CD4-positive, alpha-beta T cell treated with Interleukin-17A for 1 hour (primary cell): ENCODE results near the gene FEM1C.
"Not testable (repeated sequence)": the region's sequence is repeated elsewhere in the genome, so short reads cannot be mapped to it uniquely, and the experiment has no call there.

ENCODE experiments used
- DNase-seq: peaks from one replicate; pipeline ENCODE4 v3.0.0-alpha.2; 2020

The FEM1C gene

DNA sequence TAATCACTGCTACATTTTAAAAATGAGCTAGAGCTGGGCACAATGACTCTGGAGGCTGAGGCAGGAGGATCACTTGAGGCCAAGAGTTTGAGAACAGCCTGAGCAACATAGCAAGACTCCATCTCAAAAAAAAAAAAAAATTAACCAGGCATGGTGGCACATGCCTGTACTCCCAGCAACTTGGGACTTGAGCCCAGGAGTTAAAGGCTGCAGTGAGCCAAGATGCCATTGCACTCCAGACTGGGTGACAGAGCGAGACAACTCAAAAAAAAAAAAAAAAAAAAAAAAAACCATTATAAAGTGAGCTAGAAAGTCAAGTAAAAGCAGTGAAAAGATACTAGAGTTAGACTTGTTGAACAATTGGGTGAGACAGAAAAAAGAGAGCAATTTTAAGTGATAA, 28.2 kb downstream of the FEM1C start:
- no peak for DNase-seq

DNA sequence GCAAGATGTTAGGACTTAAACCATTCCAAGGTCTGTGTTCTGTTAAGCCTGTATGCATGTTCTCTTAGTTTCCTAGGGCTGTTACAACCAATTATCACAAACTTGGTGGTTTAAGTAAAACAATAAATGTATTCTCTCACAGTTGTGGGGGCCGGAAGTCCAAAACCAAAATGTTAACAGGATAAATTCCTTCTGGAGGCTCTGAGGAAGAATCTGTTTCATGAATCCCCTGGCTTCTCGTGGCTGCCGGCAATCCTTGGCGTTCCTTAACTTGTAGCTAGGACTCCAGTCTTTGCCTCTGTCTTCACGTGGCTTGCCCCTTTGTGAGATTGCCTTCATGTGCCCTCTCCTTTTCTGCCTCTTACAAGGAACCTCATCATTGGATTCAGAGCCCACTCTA, 30.4 kb downstream of the FEM1C start:
- DNase-seq = no peak

DNA sequence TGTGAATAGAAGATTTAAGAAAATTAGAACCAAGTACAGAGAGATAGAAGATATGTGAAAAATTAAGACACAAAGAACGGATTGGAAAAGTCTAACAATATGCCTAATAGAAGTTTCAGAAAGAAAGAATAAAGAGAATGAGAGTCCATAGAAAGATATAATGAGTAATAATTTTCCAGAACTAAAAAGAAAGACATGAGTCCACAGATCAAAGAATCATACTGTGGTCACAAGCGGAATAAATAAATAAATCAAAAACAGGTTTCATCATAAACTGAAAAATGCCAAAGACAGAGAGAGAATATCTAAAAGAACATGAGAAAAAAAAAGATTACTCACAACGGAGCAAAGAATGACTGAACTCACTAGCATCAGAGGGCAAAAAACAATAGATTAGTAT, 32.9 kb downstream of the FEM1C start:
- no peak for DNase-seq

DNA sequence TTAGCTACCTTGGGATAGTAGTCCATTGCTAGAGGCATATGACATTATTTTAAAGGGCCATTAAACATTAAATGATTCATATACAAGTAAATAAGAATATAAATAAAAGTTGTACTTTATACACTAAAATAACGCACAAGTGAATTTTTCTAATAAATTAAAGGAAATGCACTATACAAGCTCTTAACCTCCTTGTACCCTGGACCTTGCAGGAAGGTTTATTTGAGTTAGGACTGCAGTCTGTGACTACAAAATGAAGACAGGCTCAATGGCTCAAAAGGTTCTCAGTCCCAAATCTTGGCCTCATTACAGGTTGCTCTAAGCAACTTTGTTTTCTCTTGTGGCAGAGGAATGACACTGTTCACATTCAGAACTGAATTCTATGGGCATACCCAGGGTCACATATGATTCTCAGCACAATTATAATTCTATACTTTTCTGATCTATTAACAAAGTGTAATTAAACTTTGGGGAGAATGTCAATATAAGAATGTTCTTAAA, 34.4 kb downstream of the FEM1C start:
- no peak for DNase-seq

DNA sequence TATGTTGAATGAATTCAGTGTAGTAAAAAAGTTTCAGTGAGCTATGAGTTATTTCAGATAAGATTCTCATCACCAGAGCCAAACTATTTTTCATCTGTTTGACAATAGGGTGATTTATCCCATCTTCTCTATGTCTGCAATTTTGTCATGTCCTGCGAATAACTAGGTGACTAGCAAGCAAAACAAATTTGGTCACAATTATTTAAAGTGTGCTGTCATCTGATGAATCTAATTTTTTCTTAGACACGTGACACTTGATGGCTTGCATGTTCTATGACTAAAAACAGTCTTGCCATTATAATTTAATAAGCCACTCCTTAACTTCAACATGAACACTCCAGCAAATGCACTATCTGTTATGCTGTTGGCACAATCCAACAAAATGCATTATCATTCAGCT, 35.0 kb downstream of the FEM1C start:
- DNase-seq = no peak

DNA sequence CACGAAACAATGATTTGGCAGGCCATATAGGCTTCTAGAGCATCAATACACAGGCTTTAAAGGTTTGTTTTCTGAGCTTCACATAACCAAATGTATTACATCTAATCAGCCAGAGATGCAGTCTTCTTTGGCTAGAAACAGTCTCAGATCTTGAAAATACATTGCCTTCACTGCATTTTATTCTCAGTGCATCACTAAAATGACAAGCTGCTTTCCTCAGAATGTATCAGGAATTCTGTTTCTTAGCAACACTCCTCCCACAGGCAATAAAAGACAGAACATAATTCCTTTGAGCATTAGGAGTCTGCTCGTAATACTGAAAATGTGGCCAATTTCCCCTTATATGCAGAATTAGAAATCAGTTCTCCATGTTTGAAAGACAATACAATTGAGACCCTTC, 36.9 kb downstream of the FEM1C start:
- no peak for DNase-seq

DNA sequence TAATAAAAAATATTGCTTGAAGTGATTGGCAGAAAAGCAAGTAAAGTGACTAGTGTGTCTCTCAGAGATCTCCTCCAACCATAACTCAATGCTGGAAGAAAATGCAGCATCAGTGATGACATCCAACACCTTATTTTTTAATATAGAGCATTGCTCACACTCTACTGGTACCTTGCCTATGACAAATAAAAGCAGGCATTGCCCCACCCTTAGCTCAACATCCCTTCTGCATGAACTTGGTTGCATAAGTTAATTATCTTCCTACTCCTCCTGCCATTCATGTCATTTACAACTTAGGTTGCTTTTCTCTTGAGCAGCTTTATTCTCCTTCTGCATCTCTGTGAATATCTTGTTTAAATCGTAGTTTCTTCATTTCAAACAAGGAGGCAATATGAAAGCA, 41.2 kb downstream of the FEM1C start:
- DNase-seq = no peak

DNA sequence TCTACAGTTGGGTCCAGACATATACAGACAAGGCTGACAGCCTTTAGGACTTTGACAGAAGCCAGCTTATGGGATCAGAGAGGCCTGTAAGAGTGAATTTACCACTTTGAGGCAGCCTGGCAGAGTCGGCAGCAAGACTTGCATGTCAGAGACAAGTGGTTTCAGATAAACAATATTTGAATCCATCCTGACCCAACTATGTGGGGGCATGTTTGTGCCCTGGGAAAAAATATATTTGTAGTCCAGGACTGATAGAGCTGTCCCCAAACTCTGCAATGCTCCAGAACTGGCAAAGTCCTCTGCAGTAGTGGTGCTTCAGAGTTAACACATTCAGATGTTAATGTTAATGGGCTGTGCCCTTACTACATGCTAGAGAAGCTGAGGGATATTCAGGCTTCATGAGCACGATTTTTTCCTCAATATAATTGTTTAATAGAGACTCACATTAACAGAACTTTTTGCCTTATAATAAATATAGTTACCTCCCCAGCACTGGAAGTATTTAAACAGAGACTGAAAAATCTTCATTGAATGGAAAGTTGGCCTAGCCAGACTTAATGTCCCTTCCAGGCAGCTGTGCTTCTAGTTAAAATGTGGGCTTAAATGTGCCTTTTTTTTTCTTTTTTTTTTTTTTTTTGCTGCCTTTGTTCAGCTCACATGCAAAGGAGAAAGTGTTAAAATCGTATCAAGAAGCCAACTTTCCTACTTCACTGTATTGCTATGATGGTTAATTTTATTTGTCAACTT, 42.9 kb downstream of the FEM1C start:
- DNase-seq = no peak

DNA sequence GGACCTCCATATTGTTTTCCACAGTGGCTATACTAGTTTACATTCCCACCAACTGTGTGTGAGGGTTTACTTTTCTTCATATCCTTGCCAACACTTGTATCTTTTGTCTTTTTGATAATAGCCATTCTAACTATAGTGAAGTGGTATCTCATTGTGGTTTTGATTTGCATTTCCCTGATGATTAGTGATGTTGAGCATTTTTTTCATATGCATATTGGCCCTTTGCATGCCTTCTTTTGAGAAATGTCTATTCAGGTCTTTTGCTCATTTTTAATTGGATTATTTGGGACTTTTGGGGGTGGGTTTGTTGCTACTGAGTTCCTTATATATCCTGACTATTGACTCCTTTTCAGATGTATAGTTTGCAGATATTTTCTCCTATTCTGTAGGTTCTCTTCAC, 44.4 kb downstream of the FEM1C start:
- DNase-seq = no peak

DNA sequence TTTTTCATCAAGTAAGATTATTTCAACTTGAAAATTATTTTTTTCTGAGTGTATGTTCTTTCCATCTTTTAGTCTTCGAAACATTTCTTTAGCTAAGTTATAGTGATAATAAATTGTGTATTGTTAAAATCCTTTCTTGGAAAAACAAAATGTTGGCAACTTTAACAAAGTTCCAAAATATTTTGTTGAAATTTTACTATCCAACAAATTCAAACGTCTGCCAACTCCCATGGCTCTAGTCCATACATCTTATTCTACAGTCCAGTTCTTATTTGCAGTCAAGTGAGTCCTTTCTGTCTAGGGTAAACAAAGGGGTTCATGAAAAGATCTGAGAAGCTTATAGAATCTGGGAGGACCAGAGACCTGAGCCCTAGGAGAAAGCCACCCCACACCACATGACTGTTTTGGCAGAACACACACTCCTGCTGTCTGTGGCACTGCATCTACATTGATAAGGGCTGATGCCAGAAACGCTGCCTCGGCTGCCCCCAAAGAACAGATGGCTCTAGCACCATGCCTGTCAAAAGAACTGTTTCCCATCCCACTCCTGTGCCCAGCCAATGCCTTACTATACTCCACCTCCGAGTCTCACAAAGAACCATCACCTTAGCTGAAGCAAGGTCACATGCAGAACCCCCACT, 47.5 kb downstream of the FEM1C start:
- no peak for DNase-seq

DNA sequence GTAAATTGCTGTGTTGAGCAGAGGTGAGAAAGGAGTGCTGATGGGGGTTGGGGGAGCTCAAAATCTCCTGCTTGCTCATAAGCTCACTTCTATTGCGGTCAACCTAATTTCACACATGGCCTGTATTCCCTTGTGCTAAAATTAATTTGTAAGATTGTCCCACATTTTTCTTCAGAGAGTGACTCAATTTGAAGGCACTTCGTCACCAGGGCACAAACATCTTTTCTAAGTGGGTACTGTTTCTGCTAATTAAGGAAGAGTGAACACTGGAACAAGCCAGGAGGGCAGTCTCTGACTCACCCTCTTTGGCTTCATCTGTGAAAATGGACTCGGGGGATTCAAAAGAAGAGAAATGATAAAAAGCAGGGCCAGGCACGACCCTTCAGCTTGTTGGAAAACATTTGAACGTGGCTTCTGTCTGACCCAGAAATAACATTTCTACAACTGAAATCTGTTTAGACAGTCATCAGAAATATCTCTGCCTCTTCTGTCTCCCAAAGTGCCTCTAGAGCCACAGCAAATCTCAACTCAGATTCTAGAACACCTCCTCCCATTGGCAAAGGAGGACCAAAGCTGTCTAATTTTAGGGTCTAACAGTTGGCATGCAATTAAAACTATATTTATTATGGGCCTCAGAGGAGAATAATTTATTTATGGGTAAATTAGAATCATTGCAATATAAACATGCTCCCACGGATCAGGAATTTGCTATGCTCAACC, 49.8 kb downstream of the FEM1C start:
- no peak for DNase-seq

DNA sequence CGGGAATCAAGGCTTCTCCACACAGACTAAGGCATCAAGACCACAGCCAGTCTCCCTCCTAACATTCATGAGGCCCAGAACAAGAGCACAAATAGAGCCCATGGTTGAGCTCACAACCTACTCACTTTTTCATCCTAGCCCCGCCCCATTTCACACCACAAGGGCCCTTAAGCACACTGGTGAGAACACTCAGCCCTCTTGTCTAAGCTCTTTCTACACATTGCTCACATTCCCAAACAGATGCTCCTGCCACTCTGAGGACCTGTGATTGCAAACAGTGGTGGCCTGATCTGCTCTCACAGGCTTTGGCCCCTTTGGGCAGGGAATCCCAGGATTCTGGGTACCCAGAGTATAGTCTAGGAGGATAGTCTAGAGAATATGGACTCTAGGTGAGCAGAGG, 54.0 kb downstream of the FEM1C start:
- DNase-seq = no peak

DNA sequence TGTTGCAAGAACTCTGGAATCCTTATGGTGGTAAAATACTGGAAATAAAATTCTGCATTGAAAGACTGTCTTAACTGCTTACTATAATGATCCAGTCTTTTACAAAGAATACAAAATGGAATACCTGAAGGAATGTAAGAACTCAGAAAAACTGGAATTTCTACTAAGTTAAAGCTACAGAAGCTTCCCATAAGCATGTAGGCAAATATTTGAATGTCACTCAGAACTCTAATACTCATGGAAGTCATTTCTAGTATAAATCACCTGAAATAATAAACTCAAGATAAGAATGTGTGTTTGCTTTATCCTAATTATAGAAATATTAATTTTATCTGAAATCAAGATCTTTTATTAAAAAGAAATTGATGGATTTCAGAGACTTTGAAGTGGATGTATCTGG, 54.8 kb downstream of the FEM1C start:
- no peak for DNase-seq

DNA sequence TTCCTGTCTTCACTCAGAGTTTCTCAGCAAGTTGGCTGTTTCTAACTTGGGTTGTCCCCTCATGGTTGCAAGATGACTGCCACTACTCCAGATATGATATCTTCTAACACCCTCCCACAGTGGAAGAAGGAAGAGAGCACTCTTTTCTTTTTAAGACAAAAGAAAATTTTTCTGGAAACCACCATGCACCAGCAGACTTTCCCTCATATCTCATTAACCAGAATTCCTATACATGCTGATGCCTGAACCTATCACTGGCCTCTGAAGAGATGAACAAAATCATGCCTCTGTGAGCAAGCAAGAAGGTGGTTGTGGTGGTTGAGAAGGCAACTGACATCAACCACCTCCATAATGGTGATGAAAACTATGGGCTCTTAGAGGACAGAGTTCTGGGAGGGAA, 56.8 kb downstream of the FEM1C start:
- no peak for DNase-seq

DNA sequence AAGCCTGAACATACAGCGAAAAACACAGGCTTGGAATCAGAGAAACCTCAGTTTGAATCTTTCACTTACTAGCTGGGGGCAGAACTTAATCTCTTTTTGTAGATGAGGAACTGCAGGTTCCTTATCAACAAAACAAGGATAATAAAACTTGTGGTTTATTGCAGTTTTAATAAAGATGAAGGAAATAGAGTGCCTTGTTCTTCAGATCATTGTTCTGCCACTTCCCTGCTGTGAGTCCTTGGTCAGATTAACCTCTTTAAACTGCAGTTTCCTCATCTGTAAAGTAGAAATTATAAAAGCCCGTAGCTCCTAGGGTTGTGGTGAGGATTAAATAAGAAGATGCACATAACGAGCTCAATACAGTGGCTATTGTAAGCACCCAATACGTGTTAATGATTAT, 57.4 kb downstream of the FEM1C start:
- DNase-seq = no peak

DNA sequence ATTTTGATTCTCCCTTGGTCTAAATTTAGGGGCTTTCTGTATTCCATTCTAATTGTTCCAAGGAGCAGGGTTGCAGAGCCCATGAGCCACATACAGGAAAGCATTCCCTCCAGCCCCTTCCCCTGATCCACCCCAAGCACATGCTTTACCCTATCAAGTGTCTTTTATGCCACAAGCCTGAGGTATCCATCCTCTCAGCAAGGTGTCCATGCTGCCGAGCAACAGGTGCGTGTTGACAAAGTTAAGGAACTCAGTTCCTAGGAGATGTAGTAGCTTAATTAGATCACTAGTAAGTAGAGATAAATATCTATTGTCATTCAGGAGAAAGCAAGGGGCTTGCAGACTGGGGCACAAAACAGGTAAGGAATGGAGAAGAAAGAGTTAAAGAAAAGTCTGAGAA, 57.8 kb downstream of the FEM1C start:
- DNase-seq = no peak

DNA sequence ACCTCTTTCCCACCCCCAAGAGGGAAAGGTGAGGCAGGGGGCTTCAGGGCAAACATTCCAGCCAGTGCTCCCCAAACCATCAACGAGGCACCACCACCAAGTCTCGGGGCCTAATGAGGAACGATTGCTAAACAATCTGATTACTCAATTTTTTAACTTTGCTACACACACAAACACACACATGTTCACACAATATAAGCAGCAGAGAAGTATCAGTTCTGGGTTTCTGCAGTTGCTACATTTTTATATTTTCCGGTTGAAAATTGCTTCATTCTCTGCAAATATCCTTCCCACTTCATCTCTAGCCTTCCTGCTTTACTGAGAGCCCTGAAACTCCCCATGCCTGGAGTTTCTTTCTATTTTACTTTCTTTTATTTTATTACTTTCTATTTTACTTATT, 60.2 kb downstream of the FEM1C start:
- no peak for DNase-seq

DNA sequence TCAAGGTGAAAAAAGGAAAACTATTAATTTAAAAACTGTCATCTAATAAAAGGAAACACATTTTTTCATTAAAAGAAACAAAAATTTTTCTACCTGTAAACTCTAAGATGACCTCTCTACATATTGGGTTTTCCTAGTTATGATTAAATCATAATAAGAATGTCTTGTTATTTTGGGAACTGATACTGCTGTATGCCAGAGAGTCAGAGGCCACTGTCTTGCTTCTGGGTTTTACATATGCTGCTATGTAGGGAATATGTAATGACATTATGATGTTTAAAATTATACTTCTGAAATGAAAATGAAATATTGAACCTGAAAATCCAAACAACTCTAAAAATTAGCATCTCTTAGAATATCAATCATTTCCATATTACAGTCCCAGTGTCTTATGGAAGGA, 63.7 kb downstream of the FEM1C start:
- DNase-seq = no peak

DNA sequence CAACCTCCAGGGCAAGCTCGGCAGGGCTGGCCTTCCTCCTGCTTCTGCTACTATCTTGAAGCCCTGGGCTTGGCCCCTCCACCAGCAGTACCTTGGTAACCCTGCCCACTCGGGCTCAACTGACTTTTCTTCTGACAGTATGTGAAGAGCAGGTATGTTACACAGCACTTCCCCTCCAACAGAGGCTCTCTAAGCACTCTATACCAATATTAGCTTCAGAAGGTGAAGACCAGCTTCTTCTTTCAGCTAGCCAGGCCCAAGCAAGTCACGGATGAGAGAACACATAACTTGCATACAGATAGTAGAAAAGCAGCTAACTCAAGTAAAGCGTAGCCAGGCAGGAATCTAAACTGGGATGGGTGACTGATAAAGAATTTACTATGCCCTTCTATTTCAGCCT, 64.3 kb downstream of the FEM1C start:
- no peak for DNase-seq

DNA sequence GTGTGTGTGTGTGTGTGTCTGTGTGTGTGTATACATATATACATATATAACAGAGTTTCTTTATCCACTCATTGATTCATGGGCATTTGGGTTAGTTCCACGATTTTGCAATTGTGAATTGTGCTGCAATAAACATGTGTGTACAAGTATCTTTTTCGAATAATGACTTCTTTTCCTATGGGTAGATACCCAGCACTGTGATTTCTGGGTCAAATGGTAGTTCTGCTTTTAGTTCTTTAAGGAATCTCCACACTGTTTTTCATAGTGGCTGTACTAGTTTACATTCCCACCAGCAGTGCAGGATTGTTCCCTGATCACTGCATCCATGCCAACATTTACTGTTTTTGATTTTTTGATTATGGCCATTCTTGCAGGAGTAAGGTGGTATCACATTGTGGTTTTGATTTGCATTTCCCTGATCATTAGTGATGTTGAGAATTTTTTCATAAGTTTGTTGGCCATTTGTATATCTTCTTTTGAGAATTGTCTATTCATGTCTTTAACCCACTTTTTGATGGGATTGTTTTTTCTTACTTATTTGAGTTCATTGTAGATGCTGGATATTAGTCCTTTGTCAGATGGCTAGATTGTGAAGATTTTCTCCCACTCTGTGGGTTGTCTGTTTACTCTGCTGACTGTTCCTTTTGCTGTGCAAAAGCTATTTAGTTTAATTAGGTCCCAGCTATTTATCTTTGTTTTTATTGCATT, 65.3 kb downstream of the FEM1C start:
- not testable (repeated sequence) for DNase-seq

DNA sequence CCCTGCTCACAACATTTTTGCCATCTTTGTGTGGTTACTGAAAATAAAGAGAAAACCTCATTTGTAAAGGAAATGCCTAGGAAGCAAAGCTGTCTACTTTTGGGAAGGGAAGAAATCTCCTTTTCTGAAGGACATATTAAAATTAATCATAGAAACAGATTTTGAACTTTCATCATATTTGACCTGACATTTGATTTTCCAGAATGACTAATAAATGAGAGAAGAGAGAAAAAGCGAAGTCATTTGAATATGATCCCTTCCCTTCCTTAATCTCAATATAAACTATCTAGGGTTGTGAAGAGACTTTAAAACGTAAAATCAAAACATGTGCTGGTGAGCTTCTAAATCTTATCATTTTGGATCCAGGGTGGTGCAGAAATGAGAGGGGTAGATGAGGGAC, 66.3 kb downstream of the FEM1C start:
- no peak for DNase-seq

DNA sequence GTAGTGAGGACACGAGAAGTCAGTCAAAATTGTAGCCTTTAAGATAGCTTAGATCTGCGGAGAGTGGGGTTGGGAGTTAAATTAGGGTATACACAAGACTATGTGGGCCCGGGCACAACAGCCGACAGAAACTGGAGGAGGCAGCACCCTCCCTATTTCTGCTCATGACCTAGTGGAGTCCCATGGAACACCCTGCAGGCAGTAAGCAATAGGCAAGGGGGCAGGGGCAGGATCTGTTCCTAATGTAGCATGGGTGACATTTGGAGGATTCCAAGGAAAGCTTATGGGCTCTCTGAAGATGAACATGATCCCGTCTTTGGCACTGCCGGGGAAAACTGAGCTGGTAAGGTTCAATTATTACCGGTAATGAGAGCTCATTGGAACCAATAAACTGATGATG, 67.0 kb downstream of the FEM1C start:
- no peak for DNase-seq

DNA sequence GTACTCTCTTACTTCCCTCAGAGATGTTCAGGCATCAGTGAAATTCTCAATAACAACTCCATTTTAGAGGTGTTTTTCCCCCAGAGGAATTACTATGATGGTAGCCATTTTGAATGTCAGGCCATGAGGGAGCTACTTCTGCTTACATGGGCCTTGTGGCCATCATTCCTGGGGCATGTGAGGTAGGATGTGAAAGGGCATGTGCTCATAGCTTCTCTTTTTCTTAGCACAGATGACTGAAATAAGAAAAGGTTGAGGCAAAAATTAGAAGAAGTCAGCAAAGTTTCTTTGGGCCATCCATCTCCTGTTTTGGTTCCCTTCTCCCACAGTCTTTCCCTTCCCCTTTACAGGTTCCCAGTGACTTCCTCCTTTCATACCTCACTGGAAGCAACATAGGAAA, 68.8 kb downstream of the FEM1C start:
- no peak for DNase-seq
